GM04504 (cell line): Measurements from ENCODE around the gene ETFBKMT.
A peak's percentile ranks its signal among the peaks of the same experiment; 100 is the strongest.

Experiments
- DNase-seq: peaks from one replicate; pipeline ENCODE4 v3.0.0-alpha.2; 2012; ENCODE audit warnings: low read depth

The ETFBKMT gene

DNA sequence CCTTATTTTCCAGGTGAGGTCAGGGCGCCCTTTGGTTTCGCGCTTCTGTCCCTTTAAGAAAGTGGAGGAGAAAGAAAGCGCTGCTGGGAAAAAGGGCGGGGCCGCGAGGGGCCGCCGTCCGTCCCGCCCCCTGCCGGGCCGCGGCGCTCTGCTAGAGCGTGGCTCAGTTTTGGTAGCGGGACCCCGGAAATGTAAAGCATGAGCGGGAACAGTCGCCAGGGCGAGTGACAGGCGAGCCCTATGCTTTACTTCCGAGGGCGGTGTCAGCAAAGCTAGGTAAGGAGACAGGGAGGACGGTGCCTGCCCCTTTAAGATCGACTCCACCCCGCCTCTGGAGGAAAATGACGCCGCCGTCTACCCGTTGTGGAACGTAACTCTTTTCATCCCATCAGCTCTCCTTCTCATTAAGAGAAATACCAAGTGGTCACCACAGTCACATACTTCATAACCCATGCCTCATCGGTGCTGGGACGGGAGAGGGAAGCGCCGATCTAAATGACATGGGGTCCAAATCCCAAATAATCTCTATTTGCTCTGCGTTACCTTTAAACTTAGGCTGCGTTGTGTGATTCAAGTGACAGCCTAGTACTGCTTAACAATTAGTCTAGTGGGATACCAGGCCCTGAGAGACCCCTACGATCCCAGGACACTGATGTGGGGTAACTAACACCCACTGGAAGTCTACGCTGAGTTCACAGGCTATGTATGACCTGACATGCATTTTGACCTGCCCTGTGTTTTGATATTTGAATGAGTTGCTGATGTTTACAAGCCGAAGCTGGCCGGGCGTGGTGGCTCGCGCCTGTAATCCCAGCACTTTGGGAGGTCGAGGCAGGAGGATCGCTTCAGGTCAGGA is at the start of gene ETFBKMT:
Gene ETFBKMT, plus strand, starts transcription at position 602 of the 856 bp plus-strand sequence. CDS start 2,266 bp downstream, outside the sequence.
- DNase-seq: peak; percentile 71

DNA sequence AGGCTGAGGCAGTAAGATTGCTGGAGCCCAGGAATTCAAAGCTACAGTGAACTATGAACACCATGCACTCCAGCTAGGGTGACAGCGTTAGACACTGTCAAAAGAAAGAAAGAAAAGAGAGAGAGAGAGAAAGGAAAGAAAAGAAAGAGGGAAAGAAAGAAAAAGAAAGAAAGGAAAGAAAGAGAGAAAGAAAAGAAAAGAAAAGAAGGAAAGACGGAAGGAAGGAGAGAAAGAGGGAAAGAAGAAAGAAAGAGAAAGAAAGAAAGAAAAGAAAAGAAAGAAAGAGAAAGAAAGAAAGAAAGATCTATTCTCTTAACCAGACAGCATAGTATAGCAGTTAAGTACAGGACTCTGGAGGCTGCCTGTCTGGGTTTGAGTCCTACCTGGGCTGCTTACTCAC is 46.7 kb upstream of the ETFBKMT start:
- no peak for DNase-seq

DNA sequence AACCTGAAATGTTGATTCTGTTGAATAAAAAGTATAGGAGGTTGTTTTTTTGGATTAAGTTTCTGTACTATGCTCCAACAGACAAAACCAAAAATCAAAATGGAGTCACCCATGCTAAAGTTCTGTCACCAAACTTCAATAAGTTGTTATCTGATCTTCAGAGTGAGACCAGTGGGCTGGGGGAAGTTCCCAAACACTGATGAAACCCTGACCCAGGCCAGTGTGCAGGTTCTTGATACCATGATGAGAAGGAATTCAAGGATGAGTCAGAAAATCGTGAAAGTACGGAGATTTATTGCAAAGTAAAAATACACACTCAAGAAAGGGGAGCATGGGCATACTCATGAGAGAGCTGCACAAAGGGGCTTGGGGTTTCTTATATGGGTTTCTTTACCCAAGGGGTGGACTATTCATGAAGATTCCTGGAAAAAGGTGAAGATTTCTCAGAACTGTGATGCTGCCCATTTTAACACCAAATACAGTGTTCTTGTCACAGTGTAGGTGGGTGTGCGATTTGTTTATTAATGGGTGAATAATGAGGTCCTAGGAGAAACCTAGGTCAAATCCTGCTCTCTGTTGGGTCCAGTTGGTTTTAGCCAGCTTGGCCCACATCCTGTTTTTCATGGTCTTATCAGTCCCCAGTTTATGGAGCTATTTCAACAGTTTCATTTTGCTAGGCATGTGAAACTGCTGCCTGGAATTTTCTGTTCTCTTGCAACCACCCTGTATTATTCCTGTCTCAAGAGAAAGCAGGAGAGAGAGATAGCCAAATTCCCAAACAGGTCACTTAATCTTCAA is 41.1 kb upstream of the ETFBKMT start:
- DNase-seq: no peak

- DNase-seq: no peak
These were observed 39.2 kb upstream of the ETFBKMT start for GRCh38 chr12:31620311-31620710.

GRCh38 chr12:31622038-31622437 is 37.5 kb upstream of the ETFBKMT start:
- no peak for DNase-seq

- DNase-seq: no peak
These were observed 33.1 kb upstream of the ETFBKMT start for GRCh38 chr12:31626270-31626995.

DNA sequence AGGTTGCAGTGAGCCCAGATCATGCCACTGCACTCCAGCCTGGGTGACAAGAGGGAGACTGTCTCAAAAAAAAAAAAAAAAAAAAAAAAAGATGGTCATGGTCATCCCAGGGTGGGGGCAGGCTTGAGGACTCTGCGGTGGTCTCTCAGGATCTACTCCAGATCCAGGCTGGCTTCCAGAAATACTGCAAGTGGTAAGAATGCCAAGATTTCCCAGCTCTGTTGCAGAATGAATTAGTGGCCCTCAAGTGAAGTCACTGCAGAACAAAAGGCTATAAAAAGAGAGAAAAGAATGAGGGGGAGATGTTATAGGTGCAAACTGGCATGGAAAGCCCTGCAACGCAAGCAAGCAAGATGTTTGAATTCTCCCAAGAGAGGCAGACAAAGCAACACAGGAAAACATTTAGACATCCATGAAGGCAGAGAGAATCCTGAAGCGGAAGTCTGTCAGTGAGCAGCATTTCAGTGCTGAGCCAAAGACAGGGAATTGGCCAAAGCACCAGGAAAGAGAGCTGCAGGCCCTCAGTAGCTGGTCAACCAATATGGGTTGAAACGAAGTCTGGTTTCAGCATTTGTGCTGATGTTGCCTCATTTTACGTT is 31.9 kb upstream of the ETFBKMT start:
- DNase-seq: no peak

GRCh38 chr12:31629756-31630732 is 29.4 kb upstream of the ETFBKMT start:
- DNase-seq: peak; percentile 47

DNA sequence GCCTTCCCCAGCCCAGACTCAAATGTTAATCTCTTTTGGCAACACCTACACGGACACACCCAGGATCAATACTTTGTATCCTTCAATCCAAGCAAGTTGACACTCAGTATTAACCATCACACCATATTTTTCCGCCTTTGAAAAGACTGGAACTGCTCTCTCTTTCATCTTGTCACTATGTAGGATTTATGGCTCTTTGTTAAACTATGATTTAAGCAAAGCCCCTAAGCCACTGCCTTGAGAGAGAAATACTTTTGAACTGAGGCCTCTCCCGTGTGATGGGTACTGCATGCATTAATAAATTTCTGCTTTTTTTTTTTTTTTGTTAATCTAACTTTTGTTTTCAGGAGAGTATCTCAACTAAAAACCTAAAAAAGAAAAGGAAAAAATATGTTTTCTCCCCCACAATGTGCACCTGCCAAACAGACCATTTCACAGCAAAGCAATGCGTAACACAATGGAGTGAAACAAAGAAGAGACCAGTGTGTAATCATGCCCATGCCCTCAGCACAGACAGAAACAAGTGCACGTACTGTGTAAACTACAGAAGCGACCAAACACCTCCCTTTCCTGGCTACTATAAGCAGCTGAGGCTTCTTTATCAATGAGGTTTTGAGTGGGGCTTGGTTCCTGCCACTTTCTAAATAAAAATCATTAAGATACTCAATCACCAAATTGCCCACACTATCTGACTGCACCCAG is 28.3 kb upstream of the ETFBKMT start:
- no peak for DNase-seq

GRCh38 chr12:31631809-31632208 is 27.7 kb upstream of the ETFBKMT start:
- no peak for DNase-seq

- no peak for DNase-seq
These were observed 26.0 kb upstream of the ETFBKMT start for GRCh38 chr12:31633464-31633863.

GRCh38 chr12:31634620-31635019 is 24.9 kb upstream of the ETFBKMT start:
- DNase-seq: no peak

DNA sequence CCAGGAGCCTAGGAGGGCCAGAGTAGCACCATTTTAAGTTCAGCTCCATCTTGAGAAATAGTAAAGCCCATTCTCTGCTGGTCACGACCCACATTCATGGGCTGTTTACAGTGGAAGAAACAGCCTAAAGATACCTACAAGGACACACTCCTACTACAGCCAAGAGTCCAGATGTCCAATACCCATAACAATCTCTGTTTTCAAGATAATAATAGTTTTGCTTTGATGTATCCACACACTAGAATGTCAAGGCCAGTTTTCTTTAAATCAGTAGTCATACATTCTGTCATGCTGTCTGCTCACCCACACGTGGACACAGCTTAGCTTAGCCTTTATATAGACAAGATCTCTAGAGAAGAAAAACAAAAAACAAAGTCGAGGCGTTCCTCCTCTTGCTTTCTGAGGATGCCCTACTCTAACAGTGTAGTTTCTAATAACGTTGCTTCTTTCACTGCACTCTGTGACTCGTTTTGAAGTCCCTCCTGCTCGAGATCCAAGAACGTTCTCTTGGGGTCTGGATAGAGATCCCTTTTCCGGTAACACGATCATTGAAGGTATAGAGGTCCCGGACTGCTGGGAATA is 17.9 kb upstream of the ETFBKMT start:
- DNase-seq: no peak

GRCh38 chr12:31644536-31644935 is 15.0 kb upstream of the ETFBKMT start:
- DNase-seq: no peak

DNA sequence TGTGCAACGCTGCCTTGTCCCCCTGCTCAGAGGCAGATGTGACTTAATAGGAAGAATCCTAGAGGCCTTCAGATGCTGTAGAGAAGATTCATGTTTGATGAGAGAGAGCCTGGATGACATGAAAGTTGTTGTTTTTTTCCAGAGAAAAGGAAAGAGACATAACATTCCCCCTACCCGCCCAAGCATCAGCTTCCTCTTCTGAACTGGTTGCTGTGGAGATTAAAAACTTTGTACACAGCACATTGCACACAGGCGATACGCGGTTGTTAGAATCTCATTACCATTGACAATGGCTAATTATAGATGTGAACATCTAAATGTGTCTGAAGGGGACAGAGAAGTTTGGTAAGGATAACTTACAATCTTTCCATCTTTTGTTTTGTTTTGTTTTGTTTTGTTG is 13.6 kb upstream of the ETFBKMT start:
- no peak for DNase-seq

DNA sequence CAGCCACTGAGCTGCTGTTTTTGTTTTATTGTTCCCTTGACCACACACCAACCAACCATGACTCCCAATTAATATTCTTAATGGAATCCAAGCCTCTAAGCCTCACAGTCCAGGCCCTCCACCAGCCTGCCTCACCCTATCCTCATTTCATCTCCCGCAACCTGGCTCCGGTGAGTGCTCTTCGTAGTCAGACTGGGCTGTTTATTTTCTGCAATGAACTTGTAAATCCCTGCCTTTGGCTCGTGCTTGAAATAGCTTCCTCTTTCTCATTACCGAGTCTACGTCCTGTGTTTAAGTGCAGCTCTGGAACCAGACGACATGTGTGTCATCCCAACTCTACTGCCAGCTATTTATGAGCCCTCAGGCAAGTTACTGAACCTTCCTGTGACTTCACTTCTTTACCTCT is 12.4 kb upstream of the ETFBKMT start:
- no peak for DNase-seq

GRCh38 chr12:31650918-31651317 is 8.6 kb upstream of the ETFBKMT start:
- no peak for DNase-seq

GRCh38 chr12:31651893-31652521 is 7.5 kb upstream of the ETFBKMT start:
- DNase-seq: no peak

DNA sequence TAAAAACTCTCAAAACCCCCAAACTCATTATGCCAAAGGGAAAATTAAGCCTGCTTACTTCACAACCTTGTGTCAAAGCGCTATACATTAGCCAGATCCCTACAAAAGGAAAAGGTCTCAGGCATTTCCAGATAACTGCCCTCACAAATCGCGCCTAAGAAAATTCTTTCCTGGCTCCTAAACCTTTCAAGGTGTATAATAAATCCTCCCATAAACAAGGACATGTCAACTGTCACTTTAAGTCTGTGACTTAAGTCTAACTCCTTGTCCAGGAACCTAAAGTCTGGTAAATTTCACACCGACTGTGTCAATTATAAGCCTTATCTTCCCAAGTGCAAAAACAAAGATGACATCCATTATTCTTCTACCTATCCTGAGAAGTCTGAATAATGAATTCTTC is 4.3 kb upstream of the ETFBKMT start:
- DNase-seq: no peak
